Stimulated activated CD4-positive, alpha-beta T cell treated with anti-CD3 and anti-CD28 coated beads, Interleukin-2, amount 100 ng/mL, for 48 hours (primary cell): ENCODE data around the gene CNTNAP2.
"Not testable (repeated sequence)": the region's sequence is repeated elsewhere in the genome, so short reads cannot be mapped to it uniquely, and the experiment has no call there.

Source experiments
- DNase-seq, 2 donors: peaks; one replicate each; pipeline ENCODE4 v3.0.0-alpha.2; 2020

Gene CNTNAP2

DNA sequence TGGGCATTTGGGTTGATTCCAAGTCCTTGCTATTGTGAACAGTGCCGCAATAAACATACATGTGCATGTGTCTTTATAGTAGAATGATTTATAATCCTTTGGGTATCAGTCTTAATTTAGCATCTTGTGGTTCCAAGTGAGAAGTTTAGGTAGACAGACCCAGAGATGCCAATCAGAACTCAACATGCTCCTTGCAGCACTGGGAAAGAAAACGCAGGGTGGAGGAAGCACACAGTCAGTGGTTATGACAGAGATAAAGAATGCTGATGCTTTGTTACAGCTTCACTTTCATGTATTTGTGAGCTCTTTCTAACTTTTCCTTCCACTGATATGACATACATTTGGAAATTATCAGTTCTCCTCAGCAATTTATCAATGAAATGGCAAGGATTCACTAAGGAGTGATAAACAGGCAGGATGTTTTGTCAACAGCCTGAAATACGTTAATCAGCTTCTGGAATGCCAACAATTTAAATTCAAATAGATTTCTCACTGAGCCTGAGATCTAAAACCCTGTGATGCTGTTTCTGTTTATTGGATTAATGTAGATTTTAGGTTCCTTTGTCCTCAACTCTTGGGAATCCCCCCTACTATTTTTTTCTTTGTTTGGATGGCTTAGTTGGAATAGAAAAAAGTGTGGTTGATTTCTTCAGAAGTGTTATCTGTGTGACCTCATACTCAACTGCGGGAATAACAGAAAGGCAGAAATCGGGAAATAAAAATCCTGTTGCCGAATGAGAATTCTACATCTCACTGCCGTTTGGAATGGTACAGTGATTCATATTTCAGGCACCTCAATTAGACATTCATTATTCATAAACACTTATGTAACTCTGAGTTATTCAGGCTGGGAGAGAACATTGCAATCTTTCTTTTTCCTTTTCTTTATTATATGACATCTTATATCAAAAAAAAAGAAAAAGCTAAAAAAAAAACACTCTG is 675.0 kb downstream of the CNTNAP2 start:
- no peak for DNase-seq

DNA sequence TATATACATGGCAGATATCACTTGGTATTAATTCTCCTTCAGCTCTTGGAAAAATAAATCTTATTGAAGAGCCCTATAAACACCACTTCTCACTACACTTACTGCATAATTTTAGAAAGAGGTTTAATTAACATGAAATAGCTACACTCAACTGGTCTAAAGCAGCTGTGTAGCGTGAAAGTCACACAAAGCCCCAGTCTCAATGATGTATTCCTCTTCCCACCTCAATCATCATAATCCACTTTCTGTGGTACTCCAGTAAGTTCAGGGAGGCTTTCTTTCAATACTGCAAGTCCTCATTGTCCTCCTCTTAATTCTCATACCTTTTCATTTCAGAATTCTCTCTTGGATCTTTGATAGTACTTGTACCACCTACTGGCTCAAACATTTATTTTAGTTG is 688.0 kb downstream of the CNTNAP2 start:
- no peak for DNase-seq

DNA sequence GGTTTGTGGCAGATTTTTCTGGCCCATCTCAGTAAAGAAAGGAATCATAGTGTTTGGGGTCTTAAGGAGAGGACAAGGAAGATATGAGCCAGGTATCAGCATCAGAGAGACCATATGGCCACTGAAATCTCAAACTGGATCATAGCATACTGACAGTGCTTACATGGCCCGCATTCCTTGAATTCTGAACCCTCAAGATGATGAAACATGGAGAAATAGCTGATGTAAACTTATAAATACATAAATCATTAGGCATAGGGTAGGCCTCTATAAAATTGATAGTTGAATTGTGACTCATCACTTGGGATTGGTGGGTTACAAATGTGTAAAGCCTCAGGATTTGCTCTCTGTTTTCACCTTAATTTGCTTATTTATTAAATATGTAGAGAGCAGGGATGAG is 688.5 kb downstream of the CNTNAP2 start:
- no peak for DNase-seq

DNA sequence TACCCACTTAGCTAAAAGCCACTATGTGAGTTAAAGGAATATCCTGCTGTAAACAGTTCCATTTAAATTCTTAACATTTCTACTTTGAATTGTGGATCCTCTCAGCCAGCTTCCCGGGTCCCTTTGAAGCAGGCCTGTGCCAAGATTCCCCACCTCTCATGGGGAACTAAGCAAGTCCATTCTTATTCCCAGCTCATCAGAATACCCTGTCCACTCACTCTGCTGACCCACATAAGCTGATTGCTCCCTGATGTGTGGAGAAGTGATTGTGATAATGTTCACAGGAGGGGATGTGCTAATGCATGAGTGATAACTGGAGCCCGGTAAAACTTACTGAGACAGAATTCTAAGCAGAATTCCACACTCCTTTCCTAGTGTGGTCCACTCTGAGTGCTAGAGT is 709.7 kb downstream of the CNTNAP2 start:
- no peak for DNase-seq

DNA sequence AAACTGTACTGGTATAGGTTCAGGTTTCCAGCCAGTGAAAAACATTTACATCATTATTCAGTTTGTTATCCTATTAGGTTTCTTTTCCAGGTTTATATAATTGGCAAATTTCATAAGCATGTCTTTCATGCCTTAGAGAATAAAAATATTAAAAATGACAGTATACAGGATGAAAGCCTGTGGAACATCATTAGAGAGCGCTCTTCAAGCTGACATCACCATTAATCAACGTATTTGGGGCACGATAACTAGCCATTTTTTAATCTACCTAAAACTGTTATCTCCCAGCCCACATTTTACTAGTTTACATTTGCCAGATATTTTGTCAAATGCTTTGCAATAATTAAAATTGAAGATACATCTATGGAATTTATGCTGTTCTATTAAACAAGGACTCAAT is 714.1 kb downstream of the CNTNAP2 start:
- DNase-seq, result no peak

DNA sequence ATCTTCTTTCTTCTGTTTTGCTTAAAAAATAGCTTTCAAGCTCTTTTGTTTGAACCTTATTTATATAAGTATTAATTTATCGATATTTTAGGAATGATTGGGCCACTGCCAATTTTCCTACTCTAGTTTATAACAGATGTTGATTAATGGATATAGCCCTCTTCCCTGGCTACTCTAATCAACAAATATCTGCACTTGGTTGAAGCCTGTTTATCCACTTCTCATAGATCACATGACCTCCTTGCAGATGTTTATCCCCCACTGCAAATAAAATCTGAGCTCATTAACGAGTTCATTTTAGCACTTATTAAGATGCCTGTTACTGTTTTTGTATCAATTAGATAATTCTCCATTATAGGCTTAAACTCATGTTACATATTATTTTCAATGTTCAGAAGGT is 715.3 kb downstream of the CNTNAP2 start:
- no peak for DNase-seq

DNA sequence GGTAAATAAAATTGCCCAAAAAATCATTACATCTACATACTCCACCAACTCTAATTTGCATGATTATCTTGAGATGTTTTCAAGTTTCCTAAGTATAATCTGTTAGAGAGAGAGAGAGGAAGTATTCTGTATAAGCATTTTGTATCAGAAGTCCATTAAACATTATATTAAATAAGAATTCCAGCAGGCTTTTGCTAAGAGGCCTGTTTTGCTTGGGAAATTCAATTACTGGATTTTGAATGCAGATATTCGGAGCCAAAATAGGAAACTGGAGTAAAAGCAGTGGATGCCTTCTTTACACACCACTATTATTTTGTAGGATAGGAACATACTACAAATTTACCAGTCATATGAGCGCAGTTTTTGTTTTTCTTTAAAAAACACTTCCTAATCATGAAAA is 727.8 kb downstream of the CNTNAP2 start:
- DNase-seq, result no peak

DNA sequence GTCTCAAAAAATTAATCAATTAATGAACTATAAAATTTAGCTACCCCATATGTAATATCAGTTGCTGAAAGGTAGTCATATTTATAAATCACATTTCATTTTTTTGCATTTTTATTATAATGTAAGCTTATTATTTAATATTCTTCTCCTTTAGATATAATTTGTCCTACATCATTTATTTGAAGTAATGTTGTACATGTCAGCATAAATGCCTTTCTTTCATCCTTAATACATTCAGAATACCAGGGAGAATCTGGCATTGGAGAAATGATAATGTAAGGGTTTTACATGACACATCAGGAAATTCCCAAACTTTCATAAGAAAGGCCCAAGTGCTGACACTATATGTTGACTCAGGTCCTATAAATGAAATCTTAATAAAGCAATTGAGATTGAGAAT is 742.1 kb downstream of the CNTNAP2 start:
- DNase-seq, result no peak

DNA sequence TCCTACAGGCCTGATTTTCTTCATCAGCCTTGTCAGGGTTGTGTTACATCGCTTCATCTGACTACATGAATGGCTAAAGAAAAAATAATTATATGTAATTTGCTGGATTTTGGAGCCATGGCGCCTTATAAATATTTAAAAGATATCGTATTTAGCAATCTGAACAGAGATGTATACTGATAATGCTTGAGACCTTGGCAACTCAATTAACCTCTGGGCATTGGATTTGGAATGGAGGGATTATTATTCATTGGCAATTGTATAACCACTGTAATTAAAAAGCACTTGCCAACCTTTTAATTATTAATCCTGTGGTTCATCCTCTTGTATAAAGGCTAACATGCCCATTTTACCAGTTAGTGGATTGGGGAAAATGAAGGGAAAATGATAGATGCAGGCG is 745.1 kb downstream of the CNTNAP2 start:
- no peak for DNase-seq

DNA sequence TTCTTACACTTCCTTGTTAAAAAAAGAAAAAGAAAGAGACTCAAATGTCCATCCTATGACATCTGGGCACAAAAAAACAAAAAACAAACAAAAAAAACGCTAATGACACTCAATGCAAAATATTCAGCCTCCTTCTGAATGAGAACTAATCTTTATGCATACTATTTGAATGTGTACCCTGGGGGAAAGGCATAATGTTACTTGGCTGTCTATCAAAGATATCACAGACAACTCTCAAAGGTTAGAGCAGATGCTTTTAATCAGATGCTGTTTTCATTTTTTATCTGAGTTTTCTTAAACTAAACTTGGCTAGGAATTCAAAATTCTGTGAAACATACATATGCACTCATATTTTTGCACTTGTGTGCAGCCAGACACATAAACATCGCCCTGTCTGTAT is 745.8 kb downstream of the CNTNAP2 start:
- no peak for DNase-seq

DNA sequence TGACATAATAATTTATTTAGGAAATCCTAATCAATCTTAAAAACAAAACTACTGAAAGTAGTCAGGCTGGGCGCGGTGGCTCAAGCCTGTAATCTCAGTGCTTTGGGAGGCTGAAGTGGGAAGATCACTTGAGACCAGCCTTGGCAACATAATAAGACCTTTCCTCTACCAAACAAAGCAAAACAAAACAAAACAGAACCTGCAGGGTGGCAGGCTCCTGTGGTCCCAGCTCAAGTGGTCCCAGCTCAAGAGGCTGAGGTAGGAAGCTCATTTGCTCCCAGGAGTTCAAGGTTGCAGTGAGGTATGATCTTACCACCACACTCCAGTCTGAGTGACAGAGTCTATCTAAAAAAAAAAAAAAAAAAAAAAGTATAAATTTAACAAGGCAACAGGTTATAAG is 748.0 kb downstream of the CNTNAP2 start:
- DNase-seq, result no peak

DNA sequence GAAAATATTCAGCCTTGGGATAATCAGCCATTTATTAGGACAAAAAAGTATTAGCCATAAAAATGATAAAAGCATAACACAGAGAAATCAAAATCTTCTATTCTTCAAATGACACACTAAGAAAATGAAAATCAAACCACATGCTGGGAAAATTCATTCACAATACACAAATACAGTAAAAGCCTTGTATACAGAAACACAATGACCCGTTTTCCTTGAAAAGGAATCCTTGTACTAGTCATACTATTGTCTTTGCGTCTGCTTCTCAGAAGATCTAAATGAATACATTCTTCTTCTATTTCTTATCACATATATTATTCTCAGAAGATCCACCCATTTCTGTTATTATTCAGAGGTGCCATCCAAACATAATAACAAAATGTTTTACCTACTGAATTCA is 749.1 kb downstream of the CNTNAP2 start:
- DNase-seq, result no peak

DNA sequence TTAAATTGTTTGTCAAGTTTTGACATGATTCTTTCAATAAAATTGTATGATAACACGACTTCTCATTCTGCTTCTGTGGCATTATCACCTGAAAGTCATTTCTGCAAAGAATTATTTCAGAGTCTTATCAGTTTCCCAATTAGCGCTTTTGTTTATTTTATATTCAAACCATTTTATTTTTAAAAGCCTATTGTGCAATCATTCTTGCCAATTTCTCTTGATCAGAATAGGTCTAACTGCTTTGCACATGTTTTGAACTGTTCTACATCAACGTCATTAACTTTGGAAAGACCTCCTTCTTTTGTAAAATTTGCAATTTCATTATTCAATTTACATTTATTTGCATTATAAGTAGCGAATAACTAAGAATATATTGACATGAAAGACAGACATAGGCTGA is 758.1 kb downstream of the CNTNAP2 start:
- no peak for DNase-seq

DNA sequence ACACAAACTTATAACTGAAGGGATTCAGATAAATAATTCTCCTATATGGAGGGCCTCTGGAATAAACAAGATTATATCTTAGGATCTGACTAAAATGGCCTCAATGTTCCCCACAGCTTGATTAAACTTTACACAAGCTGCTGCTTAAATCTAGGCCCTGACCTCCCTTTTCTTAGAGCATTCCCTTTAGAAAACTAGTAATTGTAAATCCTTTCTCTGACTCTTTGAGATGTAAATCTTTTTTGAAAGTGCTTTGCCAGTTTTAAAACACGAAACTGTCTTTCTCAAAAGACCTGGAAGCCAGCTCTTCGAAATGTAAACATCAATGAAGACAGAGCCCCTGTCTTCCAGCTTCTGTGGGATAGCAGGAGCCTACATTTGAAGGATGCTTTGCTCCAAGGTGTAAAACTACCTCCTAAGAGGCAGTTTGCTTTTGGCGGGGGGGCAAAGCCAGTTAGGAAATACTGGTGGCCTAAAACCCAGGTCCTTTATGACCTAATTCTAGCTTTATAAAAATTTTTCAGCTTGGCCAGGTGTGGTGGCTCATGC is 758.7 kb downstream of the CNTNAP2 start:
- no peak for DNase-seq

DNA sequence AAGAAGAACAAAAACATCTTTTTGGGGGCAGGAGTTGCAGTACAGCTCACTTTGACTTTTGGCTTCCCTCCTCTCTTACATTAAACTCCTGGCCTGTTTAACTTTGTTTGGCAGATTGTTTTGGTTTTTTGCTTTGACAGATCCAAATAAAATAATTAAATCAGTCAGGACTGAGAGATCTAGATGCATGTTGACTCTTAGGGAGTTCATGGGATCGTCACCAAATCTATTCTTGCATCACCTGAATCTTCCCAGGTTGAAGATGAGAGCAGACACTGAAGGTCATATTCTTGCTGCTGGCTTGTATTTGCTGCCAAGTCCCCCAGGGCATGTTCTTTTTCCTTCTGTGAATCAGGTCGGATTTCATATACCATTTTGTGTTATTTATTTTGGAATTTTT is 759.4 kb downstream of the CNTNAP2 start:
- DNase-seq, result no peak

DNA sequence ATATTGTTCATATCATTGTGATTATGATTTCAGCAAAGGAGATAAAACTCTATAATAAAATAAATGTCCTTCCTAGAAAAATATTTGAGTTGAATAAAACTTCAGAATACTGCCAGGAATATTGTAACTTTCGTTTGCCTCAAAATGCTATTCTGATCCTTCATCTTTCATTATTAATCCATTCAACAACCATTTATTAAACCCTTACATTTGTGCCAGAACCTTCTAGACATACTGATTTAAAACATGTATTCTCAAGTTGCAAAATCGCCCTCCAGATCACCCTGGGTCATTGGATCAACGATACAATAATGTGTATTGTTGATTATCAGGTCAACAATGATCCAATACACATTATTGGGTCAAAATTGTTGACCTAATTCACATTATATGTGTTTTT is 759.8 kb downstream of the CNTNAP2 start:
- no peak for DNase-seq

DNA sequence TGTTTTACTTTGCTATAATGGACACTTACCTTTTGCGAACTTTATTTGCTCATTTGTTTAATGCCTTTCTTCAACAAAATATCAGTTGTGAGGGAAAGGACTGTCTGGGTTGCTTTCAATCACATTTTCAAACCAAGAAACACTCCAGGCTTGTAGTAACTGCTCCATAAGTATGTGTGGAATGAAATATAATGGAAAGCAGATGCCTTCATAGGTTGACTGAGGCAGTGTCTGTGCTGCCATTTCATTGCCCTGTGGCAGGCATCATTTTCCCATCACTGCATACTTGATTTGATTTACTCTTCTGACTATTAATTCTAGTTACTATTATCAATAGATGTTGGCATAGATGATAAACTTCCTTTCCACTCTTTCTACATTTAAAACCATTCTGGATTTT is 762.3 kb downstream of the CNTNAP2 start:
- DNase-seq, result no peak

DNA sequence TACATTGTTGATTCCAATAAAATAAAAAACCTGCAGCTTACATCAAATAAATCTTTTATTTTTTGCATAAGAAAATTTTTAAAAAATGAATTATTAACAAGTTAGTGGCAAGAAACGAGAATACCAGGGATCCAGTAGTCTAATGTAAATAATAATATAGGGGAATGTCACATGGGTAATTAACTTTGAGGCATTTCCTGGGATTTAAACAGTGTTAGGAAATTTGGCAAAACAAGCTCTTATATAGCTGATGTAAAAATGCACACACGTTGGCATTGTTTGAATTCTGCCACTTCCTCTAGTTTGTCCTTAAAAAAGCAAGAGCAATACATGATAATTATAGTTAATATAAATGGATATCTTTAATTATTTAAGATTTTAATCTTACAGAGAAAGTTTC is 768.6 kb downstream of the CNTNAP2 start:
- no peak for DNase-seq

DNA sequence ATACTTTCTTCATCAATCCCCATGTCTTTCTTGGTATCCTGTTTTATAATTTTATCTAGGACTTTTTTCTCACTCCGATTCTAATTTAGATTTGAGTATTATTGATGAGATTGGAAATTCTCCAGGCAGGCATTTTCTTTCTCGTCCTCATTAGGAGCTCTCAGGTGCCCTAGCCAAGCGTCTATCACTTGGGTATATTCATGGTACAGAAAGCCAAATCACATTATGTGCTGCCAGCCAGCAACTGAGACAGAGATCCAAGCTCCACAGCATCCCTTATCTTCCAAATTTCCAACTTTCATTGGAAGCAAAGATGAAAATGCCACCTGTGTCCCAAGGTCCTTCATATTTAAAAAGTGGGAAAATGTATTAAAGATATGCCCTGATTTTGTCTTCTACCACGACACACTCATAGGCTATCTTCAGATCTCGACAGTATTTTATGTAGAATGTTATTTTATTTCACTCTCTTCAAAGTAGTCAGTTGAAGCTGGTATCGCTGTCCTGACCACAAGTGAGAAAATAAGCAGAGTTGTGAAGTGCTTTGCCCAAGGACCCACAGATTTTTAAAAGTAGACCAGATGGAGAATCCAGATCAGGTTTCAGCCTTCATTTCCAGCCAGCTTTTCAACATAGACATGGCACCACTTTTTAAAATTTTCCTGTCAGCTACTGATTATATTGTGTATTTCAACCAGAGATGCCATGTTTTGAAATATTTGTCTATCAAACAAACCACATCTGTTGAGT is 773.4 kb downstream of the CNTNAP2 start:
- no peak for DNase-seq

DNA sequence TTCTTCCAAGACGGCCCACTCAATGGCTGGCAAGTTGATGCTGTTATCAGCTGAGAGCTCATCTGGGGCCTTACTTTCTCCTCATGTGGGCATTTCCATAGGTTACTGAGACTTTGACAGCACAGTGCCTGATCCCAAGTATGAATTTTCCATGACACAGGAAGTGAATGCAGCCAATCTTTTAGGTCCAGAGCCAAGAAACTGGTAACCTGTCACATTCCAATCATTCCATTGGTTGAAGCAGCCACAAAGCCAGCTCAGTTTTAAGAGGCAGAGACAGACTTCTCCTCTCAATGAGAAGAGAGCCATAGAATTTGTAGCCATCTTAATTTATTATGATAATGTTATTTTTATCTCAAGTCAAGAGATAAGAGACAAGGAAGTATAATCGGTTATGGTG is 775.5 kb downstream of the CNTNAP2 start:
- no peak for DNase-seq

DNA sequence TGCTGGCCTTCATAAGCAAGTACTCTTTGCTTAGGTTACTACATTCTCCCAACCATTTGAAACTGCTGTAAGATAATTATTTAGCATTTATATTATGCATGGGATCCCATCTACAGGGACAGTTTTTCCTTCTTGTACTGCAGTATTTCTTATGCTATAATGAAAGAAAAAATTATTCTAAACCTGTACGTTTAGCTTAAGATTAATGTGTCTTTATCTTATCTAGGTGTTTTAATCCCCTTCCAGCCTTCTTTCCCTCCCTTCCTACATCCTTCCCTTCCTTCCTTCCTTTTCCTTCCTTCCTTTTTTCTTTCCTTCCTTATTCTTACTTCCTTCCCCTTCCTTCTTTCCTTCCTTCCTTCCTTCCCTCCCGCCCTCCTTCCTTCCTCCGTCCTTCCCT is 778.3 kb downstream of the CNTNAP2 start:
- no peak for DNase-seq

DNA sequence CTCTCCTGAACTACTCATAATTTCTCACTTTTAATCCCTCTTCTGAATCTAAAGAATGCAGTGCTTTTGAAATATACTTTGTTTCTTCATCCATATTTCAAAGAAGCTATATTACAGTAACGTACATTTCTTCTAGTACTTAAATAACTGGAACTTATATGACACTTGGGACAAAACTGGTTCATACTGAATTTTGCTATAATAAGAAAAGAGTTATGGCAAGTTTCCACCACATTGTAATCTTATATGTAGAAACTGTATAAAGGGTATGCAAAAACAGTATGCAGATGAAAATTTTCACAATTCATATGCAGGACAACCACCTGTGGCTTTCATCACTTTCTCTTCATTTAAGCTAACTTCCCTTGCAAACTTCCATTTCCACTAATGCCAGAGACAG is 785.7 kb downstream of the CNTNAP2 start:
- no peak for DNase-seq

DNA sequence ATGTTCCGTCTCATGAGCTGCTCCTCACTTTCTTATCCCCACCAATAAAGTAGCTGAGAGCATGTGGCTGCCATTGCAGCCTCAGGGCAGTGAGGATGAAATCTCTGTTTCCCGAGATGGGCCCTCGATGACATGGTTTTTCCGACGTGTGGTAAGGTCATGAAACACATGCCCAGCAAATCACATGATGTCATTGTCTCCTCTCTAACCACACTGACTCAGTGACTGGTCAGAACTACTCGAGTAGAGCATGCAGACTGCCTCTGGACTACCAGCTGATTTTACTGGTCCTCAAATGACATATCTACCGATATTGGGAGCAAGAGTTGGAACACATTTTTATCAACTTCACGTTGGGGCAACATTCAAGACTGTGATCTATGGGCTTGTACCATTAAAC is 786.1 kb downstream of the CNTNAP2 start:
- DNase-seq, result no peak

DNA sequence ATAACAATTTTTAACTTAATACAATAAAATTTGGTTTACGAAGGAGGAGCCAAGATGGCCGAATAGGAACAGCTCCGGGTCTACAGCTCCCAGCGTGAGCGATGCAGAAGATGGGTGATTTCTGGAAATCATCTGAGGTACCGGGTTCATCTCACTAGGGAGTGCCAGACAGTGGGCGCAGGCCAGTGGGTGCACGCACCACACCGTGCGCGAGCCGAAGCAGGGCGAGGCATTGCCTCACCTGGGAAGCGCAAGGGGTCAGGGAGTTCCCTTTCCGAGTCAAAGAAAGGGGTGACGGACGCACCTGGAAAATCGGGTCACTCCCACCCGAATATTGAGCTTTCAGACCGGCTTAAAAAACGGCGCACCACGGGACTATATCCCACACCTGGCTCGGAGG is 789.1 kb downstream of the CNTNAP2 start:
- not testable (repeated sequence) for DNase-seq
